Embryonic facial prominence (tissue), 1 donor: ENCODE data around the gene C1QTNF12.
"Not testable (repeated sequence)": the region's sequence is repeated elsewhere in the genome, so short reads cannot be mapped to it uniquely, and the experiment has no call there.

ENCODE experiments used
- DNase-seq: peaks from one replicate; pipeline ENCODE4 v3.0.0-alpha.2; 2016; ENCODE audit errors: extremely low spot score

The C1QTNF12 gene

DNA sequence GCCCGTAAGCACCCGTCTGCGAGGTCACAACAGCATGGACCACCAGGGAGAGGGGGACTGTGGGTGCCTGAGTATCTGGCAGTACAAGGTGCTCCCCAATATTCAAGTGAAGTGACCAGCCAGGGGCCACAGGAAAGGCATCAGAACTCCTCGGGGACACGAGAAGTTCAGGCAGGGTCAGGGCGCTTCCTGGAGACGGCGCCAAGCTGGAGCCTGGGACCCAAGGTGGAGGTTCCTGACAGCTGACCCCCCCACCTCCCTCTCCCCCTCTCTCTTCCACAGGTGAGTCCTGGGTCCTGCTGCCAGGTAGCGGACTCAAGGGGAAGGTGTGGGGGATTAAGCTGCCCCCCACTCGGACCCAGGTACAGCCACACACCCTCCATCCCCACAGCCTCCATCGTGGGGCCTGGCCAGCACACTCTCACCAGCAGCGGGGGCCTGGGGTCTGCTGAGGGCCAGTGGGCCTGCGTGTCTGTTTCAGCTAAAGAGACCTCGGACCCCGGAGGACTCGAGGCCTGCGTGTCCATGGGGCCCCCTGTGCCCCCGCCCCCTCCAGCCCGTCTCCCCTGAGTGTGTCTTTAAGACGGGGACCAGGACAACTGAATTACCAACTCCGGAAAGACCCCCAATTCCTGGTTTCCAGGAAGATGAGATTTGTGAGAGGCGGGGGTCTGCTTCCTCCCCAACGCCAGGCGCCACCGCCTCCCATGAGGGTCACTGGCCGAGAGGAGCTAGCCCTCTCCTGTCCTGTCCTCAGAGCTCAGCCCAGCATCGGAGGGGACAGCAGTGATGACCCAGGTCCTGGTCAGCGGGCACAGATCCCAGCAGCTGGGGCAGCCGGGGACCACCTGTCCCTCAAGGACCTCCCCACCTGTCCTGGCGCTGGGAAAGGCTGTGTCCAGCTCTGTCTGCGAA lies 46.3 kb downstream of the C1QTNF12 start:
- no peak for DNase-seq

DNA sequence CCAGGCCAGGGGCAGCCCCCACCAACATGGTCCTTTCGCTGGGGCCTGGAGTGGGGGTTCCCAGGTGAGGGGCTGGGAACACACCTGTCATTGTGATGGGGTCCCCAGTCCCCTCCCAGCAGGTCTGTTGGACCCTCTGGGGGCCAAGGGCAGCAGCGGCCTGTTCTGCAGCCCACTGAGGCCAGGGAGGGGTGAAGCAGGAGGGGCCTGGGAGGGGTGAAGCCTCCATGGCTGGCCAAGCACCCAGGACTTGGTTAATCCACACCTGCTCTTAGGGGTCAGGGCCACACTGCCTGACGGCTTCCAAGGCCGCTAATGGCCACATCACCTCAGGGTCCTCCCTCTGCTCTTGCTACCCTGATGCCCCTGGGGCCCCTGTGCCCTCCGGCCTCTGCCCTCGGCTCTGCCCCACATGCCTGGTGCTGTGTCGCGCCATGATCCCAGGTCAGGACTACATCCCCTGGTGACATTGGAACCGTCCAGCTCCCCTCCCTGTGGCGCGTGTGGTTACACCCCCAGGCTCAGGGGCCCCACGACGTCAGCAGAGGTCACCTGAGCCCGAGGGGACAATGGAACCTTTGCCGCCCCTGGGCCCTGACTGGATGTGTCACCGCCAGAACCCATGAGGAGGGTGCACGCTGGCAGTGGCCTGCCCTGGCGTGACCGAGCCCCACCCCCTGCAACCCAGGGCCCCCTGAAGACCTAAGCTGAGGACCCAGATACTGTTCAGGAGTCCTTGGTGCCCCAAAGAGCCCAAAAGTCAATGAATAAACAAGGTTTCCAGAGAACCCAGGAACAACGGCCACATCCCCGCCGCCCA lies 47.2 kb downstream of the C1QTNF12 start:
- DNase-seq = no peak

DNA sequence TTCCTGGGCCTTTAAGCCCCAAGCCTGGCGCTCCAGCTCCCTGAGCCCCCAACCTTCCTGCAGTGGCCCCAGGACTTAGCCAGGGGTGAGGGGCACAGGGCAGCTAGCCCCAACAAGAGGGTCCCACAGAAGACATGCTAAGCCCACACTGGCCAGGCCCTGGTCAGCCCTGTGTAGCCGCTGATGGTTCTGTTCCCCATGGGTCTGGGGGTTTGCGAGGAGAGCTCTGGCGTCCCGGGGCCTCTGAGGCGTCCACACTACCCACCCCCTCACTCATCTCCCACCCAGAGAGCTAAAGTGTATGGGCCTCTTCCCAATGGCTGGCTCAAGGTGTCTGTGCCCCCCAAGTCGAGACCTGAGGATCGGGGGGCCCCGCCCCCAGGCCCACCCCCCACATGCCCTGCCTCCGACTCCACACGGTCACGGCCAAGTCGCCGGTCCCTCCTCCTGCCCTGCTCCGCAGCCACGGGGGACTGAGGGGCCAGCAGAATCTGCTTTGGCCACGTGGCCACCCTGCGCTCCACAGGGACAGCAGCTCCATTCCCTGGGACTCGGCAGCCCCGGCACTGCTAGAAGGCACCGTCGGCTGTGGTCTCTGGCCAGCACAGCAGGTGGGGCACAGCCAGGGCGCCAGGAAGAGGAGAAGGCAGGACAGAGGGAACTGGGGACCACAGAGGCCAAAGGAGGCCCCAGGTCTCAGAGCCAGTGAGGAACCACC lies 47.9 kb downstream of the C1QTNF12 start:
- DNase-seq = no peak

DNA sequence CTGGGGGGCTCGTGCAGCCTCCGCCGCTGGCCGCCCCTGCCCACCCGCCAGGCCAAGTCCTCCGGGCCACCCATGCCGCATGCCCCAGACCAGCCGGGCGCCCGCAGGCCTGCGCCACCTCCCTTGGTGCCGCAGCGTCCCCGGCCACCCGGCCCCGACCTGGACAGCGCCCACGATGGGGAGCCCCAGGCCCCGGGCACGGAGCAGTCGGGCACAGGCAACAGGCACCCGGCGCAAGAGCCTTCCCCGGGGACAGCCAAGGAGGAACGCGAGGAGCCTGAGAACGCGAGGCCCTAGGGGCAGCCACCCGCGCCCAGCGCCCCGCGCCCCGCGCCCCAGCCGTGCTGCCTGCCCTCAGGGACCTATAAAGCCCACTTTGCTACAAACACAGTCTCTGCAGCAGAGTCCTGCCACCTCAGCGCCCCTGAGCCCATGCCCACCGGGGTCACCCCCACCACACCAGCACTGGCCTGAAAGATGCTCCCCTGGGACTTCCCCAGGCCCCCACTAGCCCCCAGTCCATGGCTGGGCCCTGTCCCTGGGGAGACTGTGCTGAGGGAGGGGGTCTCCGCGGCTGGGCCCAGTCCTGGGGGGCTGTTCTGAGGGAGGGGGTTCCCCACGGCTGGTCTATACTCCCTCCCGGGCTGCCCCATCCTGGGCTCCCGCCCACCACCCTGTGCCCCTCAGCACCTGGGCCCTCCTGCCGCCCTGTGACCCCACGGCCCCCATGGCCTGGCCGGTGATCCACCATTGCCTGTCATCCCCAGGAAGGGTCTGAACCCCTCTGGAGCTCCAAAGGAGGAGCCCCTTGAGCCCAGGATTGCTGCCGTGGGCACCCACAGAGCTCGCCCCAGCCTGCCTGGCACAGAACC lies 48.7 kb downstream of the C1QTNF12 start:
- no peak for DNase-seq

DNA sequence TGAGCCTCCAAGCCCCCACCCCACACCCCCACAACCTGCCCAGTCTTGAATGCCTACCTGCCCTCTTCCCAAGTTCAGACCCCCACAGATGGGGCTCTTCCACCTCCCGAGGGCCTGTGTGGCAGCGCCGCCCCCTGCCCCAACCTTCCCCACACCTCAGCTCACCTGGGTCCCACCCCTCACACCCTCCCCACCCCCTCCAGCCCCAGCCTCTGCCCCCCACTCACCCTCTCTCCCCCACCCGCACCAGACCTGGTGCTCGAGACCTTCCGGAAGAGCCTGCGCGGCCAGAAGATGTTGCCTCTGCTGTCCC lies 49.4 kb downstream of the C1QTNF12 start:
- DNase-seq = no peak

DNA sequence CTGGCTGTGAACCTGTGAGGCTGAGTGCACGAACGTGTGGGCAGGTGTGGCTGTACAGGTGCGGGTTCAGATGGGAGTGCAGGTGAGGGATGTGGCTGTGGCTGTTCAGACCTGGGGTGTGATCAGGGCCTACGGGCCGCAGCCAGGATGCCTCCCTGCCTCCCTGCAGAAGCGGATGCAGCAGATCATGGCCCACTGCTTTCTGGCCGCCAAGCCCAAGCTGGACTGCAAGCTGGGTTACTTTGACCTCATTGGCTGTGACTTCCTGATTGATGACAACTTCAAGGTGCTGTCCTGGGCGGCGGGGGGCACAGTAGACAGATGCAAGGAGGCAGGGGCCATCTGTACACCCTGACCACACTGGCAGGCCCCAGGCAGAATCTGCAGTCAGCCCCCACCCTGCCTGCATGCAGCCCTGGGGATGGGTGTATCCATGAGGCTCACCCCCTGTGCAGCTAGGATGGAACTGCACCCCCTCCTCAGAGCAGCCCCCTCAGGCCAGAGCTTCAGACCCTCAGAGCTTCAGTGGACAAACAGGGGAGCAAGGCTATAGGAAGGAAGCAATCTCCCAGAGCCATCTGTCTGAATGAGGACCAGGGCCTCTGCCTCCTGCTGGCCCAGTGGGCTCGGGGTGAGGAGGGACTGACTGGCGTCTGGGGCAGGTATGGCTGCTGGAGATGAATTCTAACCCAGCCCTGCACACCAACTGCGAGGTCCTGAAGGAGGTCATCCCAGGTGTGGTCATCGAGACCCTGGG lies 49.9 kb downstream of the C1QTNF12 start:
- DNase-seq = no peak

DNA sequence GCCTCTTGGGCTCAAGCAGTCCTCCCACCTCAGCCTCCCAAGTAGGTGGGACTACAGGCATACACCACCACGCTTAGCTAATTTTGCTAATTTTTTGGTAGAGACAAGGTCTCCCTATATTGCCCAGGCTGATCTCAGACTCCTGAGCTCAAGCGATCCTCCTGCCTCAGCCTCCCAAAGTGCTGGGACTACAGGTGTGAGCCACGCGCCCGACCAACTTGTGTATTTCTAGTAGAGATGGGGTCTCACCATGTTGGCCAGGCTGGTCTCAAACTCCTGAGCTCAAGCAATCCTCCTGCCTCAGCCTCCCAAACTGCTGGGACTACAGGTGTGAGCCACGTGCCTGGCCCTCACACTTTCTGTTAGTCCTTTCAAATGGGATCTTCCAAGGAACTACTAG lies 50.8 kb downstream of the C1QTNF12 start:
- DNase-seq = not testable (repeated sequence)

DNA sequence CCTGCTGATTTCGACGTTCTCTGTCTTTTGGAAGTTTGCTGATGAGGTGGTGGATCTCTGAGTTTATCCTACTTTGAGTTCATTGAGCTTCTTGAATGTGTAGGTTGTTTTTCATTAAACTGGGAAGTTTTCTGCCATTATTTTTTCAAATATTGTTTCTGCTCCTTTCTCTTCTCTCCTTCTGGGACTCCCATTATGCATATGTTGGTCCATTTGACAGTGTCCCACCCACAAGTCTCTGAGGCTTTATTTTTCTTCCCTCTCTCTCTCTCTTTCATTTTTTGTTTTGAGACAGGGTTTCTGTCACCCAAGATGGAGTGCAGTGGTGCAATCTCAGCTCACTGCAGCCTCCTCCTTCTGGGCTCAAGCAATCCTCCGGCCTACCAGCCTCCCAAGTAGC lies 51.8 kb downstream of the C1QTNF12 start:
- no peak for DNase-seq
